Upper lobe of left lung (tissue), 6 donors: Measurements from ENCODE around the gene AQP2. TPM values are rescaled to one million over a fixed set of nuclear protein-coding genes. Genes with fewer than 3 reads are reported as not detected.
A peak's percentile ranks its signal among the peaks of the same experiment; 100 is the strongest.

Experiments used
- ATAC-seq, 2 donors: fragments of 200-7000 bp; cut with Tn5 transposase; one replicate each; pipeline ENCODE4 v1.9.1; 2022; ENCODE audit warnings: mild to moderate bottlenecking in 2 of 2, moderate library complexity in 2 of 2; ENCODE audit not compliant: low FRiP score in 2 of 2
- DNase-seq, 2 donors: peaks; one replicate each; pipeline ENCODE4 v3.0.0-alpha.2; 2019 to 2020
- H3K27ac ChIP-seq, 4 donors: fragments of 200-600 bp; sonication (generic); one replicate each; pipeline ENCODE4 v1.5.1; 2016 to 2019
- H3K27me3 ChIP-seq, 4 donors: fragments of 200-600 bp; sonication (generic); one replicate each; pipeline ENCODE4 v1.5.1; 2017 to 2019
- H3K36me3 ChIP-seq, 4 donors: fragments of 200-600 bp; sonication (generic); one replicate each; pipeline ENCODE4 v1.5.1; 2016 to 2019
- H3K4me1 ChIP-seq, 4 donors: fragments of 200-600 bp; sonication (generic); one replicate each; pipeline ENCODE4 v1.5.1; 2018 to 2019
- H3K4me3 ChIP-seq, 4 donors: fragments of 200-600 bp; sonication (generic); one replicate each; pipeline ENCODE4 v1.5.1; 2017 to 2019; ENCODE audit warnings: mild to moderate bottlenecking in 2 of 4, moderate library complexity in 1 of 4
- H3K9me3 ChIP-seq, 4 donors: fragments of 200-600 bp; sonication (generic); one replicate each; pipeline ENCODE4 v1.5.1; 2018 to 2019
- EP300 ChIP-seq, 4 donors: sonication (generic); formaldehyde crosslinking; IDR thresholded peaks; one replicate each; pipeline ENCODE4 v1.5.1; 2017; ENCODE audit warnings: antibody characterized with exemption in 4 of 4, control low read depth in 2 of 4
- POLR2A ChIP-seq, 4 donors: fragments of 450-650 bp; IDR thresholded peaks; one replicate each; pipeline ENCODE4 v1.5.1; 2016 to 2017; ENCODE audit warnings: antibody characterized with exemption in 4 of 4, mild to moderate bottlenecking in 2 of 4
- POLR2AphosphoS5 ChIP-seq, 2 donors: sonication (generic); formaldehyde crosslinking; IDR thresholded peaks; one replicate each; pipeline ENCODE4 v1.5.1; 2017; ENCODE audit warnings: antibody characterized with exemption in 2 of 2
- WGBS, 2 donors: methylation state at CpG; one replicate each; pipeline ENCODE4 v1.1.5; 2017 to 2018; 5-methylcytosine and 5-hydroxymethylcytosine counted together
- total RNA-seq, 6 donors: library from RNA; depleted of rRNA in 4 of 6; stranded (reverse); fragments of >200 nt in 4 of 6; gene quantifications; one replicate each; pipeline versions ENCODE4 v1.1.0 to v1.2.1, GENCODE V29; 2016 to 2021
- TF ChIP-seq, protein P1 (sequence below), 6 experiments: fragments of 450-650 bp in 4 of 6; fragments of 200-600 bp in 2 of 6; sonication (generic) in 2 of 6; IDR thresholded peaks; one replicate each; pipeline ENCODE4 v1.5.1; 2016 to 2019; ENCODE audit warnings: antibody characterized with exemption in 6 of 6
- donor health status: DM: no; HTN: no; CAD: no; lungs with moderate emphysema.
- donor health status: DM: no; HTN: yes; CAD: no; lungs with severe emphysema.

Gene AQP2, protein sequence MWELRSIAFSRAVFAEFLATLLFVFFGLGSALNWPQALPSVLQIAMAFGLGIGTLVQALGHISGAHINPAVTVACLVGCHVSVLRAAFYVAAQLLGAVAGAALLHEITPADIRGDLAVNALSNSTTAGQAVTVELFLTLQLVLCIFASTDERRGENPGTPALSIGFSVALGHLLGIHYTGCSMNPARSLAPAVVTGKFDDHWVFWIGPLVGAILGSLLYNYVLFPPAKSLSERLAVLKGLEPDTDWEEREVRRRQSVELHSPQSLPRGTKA
- under 1 TPM in 1 of 6 donors, not detected in 5; 0.15 TPM for total RNA-seq

DNA sequence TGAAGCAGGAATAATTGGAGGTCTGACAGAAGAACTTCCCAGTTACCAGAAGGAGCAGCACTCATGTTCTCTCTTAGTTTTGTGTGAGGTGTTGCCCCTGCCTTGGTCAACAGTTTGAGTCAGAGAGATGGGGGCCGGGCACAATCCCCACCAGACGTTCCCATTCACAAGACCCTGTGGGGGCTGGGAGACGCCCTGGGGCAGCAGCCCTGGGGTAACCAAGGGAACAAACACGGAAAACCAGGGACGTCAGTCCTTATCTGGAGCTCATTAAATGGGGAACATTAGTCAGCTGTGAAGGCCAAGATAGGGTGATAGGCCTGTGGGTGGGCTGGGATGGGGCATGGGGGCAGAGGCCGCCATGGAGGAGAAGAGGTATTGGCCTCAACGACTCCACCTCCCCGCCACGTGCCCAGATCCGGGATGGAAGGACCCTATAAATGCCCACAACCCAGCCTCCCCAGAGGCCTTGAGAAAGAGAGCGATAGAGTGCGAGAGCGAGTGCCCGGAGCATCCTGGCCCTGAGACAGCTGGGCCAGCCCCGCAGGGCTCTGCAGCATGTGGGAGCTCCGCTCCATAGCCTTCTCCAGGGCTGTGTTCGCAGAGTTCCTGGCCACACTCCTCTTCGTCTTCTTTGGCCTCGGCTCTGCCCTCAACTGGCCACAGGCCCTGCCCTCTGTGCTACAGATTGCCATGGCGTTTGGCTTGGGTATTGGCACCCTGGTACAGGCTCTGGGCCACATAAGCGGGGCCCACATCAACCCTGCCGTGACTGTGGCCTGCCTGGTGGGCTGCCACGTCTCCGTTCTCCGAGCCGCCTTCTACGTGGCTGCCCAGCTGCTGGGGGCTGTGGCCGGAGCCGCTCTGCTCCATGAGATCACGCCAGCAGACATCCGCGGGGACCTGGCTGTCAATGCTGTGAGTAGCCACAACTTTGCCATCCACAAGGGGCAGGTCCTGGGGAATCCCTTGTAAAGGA, at the start of gene AQP2:
AQP2 (plus strand) TSS at position 465 of the 979 bp plus-strand sequence; CDS start at position 559, 94 bp downstream.
- WGBS, 2 donors: 92 to 93% methylated on average over 25 to 32 of the region's 32 CpGs
- Histone ChIP-seq H3K27ac (no peak within 1 kb of the TSS), H3K4me1 (peaks cover 13 to 36% (median 24%) of the 10 kb centered on the region in 4 donors), H3K4me3 (no peak within 1 kb of the TSS), H3K27me3 (peaks cover 0 to 5% (median 2%) of the 10 kb centered on the region in 4 donors), H3K36me3 (no peaks in the 10 kb centered on the region), H3K9me3 (no peaks in the 10 kb centered on the region)
- ATAC-seq: no peak
- TF ChIP-seq EP300 (IDR thresholded peaks at IDR 0.05) (no peak), POLR2AphosphoS5 (IDR thresholded peaks at IDR 0.05) (no peak)
- DNase-seq: peak in 1 of 2 donors; percentile 14

DNA sequence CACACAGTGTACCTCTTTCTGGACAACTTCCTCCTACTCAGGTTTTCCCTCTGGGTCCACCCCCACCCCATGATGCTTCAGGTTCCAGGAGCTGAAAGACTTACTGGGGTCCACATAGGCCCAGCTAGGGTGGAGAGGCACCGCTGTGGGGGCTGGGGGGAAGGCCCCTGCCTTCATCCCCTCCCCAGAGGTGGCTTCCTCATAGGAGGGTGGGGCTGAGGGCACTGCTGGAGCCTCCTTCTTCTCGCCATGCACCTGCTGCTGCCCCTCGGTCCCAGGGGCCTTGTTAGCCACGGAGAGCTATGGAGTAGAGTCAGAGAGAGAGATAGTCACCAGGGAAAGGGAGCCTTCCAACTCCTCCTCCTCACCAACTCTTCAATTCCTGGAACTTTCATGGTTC, 49.5 kb upstream of the AQP2 start:
- Histone ChIP-seq H3K4me1 (peaks cover 3 to 12% (median 7%) of the 10 kb centered on the region in 4 donors), H3K9me3 (no peaks in the 10 kb centered on the region), H3K27me3 (peaks cover 0 to 9% (median 0%) of the 10 kb centered on the region in 4 donors), H3K36me3 (no peaks in the 10 kb centered on the region), H3K4me3 (no peak overlapping the region), H3K27ac (no peak overlapping the region)
- 53 to 82% methylated on average over 2 to 4 of the region's 4 CpGs for WGBS, 2 donors
- no peak for ATAC-seq
- TF ChIP-seq, protein P1, sequence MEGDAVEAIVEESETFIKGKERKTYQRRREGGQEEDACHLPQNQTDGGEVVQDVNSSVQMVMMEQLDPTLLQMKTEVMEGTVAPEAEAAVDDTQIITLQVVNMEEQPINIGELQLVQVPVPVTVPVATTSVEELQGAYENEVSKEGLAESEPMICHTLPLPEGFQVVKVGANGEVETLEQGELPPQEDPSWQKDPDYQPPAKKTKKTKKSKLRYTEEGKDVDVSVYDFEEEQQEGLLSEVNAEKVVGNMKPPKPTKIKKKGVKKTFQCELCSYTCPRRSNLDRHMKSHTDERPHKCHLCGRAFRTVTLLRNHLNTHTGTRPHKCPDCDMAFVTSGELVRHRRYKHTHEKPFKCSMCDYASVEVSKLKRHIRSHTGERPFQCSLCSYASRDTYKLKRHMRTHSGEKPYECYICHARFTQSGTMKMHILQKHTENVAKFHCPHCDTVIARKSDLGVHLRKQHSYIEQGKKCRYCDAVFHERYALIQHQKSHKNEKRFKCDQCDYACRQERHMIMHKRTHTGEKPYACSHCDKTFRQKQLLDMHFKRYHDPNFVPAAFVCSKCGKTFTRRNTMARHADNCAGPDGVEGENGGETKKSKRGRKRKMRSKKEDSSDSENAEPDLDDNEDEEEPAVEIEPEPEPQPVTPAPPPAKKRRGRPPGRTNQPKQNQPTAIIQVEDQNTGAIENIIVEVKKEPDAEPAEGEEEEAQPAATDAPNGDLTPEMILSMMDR (IDR thresholded peaks at IDR 0.05): no peak
- no peak for TF ChIP-seq EP300 (IDR thresholded peaks at IDR 0.05)
- TF ChIP-seq POLR2AphosphoS5 (IDR thresholded peaks at IDR 0.05): no peak
- DNase-seq: no peak

DNA sequence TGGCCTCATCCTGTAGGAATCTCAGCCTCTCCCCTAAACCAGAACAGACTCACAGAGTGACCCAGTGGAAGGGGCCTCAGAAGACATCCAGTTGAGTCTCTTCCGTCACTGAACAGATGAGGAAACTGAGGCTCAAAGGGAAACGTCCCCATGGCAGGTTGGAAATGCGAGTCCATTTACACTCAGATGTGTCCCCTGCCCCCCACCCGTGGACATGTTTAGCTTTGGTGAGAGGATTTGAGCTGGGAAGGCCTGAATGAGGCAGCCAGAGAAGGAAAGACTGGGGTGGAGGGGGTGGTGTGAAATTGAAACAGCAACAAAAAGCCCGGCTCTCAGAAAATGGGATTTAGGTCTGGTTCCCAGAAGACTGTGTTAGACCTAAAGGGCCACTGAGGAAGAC, 48.6 kb upstream of the AQP2 start:
- TF ChIP-seq POLR2AphosphoS5 (IDR thresholded peaks at IDR 0.05): no peak
- TF ChIP-seq EP300 (IDR thresholded peaks at IDR 0.05): no peak
- TF ChIP-seq POLR2A (IDR thresholded peaks at IDR 0.05): no peak
- TF ChIP-seq, protein P1 (IDR thresholded peaks at IDR 0.05): no peak
- no peak overlapping the region for H3K4me3 ChIP-seq
- H3K27me3 ChIP-seq: peaks cover 0 to 9% (median 0%) of the 10 kb centered on the region in 4 donors
- H3K36me3 ChIP-seq: no peaks in the 10 kb centered on the region
- DNase-seq (no peak), ATAC-seq (no peak)
- 82 to 90% methylated on average over 5 of the region's 5 CpGs for WGBS, 2 donors
- peaks cover 3 to 12% (median 7%) of the 10 kb centered on the region in 4 donors for H3K4me1 ChIP-seq
- no peak overlapping the region for H3K27ac ChIP-seq
- no peaks in the 10 kb centered on the region for H3K9me3 ChIP-seq

DNA sequence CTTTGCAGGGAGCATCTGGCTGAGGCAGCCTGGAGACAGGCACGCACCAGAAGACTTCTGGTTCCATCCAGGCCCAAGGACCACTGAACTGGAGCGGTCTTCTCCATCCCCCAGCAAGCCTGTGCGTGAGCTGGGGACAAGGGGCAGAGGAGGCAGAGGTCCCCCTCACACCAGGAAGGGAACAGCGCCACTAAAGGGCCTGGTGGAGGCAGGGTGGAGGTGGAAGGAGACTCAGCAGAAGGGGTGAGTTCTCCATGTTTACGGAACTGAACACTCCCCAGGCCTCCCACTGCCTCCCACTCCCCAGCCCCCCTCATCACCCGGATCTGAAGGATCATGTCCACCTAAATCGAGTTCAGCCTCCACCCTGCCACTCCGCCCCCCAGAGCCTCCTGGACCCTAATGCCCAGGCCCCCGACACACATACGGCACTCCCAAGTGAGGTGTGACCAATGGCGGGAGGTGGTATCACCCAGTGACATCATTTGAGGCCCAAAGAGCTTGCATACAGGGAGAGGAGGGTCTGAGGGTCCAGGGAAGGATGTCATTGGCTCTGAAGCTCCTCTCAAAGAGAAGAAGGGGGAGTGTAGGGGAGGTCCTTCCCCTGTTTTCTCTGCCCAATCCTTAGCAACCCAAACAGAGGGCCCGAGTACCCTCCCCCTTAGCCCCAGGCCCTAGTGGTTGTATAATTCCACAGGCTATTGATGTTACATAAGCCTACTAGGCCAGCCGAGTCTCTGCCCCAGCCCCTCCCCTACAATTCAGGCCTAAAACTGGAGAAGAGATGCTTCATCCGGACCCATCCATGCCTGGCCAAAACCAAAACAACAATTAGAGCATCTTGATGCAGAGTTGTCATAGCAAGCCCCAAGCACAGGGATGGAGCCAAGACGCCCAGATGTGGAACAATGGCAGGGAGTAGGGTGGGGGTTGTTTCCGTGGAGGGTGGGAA, 47.9 kb upstream of the AQP2 start:
- no peak for ATAC-seq

More for the DNA sequence above, 47.9 kb upstream of the AQP2 start:
- Histone ChIP-seq H3K27me3 (peaks cover 0 to 9% (median 0%) of the 10 kb centered on the region in 4 donors), H3K27ac (no peak overlapping the region), H3K4me1 (peaks cover 3 to 12% (median 7%) of the 10 kb centered on the region in 4 donors), H3K9me3 (no peaks in the 10 kb centered on the region), H3K36me3 (no peaks in the 10 kb centered on the region), H3K4me3 (no peak overlapping the region)
- WGBS, 2 donors: 84 to 86% methylated on average over 16 of the region's 16 CpGs
- DNase-seq: no peak
- no peak for TF ChIP-seq POLR2AphosphoS5 (IDR thresholded peaks at IDR 0.05)
- TF ChIP-seq EP300 (IDR thresholded peaks at IDR 0.05): no peak
- TF ChIP-seq POLR2A (IDR thresholded peaks at IDR 0.05): no peak
- TF ChIP-seq, protein P1 (IDR thresholded peaks at IDR 0.05): no peak
